Testis (tissue), 2 donors: ENCODE data around the gene SRBD1.

Source experiments
- CTCF ChIP-seq, 3 experiments: fragments of 450-650 bp in 2 of 3; fragments of 200-600 bp in 1 of 3; sonication (generic) in 1 of 3; IDR thresholded peaks; one replicate each; pipeline ENCODE4 v1.5.1; 2016 to 2019; ENCODE audit warnings: antibody characterized with exemption in 3 of 3, mild to moderate bottlenecking in 2 of 3, moderate library complexity in 1 of 3
- POLR2A ChIP-seq: fragments of 450-650 bp; IDR thresholded peaks from one replicate; pipeline ENCODE4 v1.6.1; 2017; ENCODE audit warnings: antibody characterized with exemption, mild to moderate bottlenecking, moderate library complexity

- TF ChIP-seq CTCF (IDR thresholded peaks at IDR 0.05), result no peak
- TF ChIP-seq POLR2A, result no peak
Measured at GRCh38 chr2:45629971-45630370, 18.9 kb upstream of the SRBD1 start.
